ENCODE results near the gene ROR2.

ROR2 gene

DNA sequence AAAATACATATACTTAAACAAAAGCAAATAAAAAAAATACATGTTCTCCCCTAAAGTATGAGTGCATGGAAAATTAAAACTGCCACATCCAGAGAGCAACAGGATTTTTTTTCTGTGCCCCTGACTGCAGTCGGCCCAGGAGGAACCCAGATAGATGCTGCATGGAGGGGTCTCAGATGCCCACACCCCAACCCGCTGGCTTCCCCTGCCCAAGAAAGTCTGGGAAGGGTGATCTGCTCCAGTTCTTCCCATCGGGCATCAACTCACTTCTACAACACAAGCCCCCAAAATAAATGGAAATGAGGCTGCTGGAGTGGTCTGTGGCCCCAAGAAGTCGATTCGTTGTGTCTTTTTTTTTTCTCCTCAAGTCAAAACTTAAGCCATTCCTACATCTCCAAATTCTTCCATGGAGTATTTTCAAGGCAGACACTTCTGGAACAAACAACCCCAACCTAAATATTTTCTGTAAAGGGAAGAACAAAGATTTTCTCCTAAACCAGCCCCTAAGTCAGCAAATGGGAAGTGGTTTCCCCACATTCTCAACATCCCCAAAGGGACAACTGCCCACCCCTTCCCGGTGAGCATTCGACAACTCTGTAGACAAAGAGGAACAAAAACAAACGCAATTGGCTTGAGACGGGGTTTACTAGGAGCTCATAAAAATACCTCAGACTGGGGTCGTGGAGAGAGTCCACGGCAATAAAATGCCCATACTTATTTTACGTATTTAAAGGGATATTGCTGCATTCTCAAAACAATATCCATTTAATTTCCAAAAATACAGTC is 46.7 kb downstream of the ROR2 start:
- no peaks in the 10 kb centered on the region for H4K20me1 ChIP-seq (ENCODE audit: insufficient read depth, low read length)
- peaks cover 8% of the 10 kb centered on the region for H3K27me3 ChIP-seq (ENCODE audit: insufficient read depth, low read length, poor library complexity)
- peaks cover 19% of the 10 kb centered on the region for H3K4me1 ChIP-seq (ENCODE audit: insufficient read depth, low read length)
- H3K79me2 ChIP-seq (ENCODE audit: insufficient read depth, low read length): no peaks in the 10 kb centered on the region
- H3K9ac ChIP-seq (ENCODE audit: low read depth, low read length): no peak overlapping the region
- DNase-seq: no peak
- TF ChIP-seq EZH2 (IDR thresholded peaks at IDR 0.05; ENCODE audit: borderline replicate concordance, low read depth, low read length, severe bottlenecking): no peak
- TF ChIP-seq, protein P1, sequence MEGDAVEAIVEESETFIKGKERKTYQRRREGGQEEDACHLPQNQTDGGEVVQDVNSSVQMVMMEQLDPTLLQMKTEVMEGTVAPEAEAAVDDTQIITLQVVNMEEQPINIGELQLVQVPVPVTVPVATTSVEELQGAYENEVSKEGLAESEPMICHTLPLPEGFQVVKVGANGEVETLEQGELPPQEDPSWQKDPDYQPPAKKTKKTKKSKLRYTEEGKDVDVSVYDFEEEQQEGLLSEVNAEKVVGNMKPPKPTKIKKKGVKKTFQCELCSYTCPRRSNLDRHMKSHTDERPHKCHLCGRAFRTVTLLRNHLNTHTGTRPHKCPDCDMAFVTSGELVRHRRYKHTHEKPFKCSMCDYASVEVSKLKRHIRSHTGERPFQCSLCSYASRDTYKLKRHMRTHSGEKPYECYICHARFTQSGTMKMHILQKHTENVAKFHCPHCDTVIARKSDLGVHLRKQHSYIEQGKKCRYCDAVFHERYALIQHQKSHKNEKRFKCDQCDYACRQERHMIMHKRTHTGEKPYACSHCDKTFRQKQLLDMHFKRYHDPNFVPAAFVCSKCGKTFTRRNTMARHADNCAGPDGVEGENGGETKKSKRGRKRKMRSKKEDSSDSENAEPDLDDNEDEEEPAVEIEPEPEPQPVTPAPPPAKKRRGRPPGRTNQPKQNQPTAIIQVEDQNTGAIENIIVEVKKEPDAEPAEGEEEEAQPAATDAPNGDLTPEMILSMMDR (IDR thresholded peaks at IDR 0.05; ENCODE audit: borderline replicate concordance, extremely low read depth, low read length, poor library complexity, severe bottlenecking): no peak
- ATAC-seq (ENCODE audit: insufficient read depth, low read depth): no peak
- H3K27ac ChIP-seq (ENCODE audit: low read length): no peak overlapping the region
- H3K4me2 ChIP-seq (ENCODE audit: insufficient read depth, low read length): no peak overlapping the region
- H3K36me3 ChIP-seq (ENCODE audit: insufficient read depth, low read length): no peaks in the 10 kb centered on the region
- H3K9me3 ChIP-seq (ENCODE audit: insufficient read depth, low read length, severe bottlenecking): no peaks in the 10 kb centered on the region
- no peak overlapping the region for H3K4me3 ChIP-seq (ENCODE audit: low read depth in 1 of 2, low read length in 2 of 2)
- H2AFZ ChIP-seq (ENCODE audit: low read depth, low read length): no peak overlapping the region

DNA sequence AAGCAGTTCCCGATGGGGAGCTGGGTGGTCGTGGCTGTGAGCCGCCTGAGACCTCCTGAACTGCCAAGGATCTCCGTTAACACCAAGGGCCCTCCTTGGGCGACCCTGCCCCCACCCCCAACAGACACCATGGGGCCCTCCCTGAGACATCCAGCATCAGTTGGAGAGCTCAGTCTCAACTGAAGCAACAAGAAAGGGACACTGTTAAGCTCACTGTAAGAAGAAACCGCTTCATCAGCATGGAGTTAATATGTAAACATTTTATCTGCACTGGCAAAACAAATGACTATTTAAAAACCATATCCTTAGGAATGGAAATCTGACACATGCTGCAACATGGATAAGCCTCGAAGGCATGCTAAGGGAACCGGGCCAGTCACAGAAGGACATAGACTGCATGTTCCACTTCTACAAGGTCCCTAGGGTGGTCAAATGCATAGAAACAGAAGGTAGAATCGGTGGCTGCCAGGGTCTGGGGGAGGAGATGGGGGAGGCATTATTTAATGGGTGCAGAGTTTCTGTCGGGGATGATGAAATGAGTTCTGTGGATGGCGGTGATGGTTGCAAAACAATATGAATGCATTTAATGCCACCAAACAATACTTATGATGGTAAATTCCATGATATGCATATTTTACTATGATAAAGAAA is 47.4 kb downstream of the ROR2 start:
- H3K36me3 ChIP-seq (ENCODE audit: insufficient read depth, low read length): no peaks in the 10 kb centered on the region
- no peak overlapping the region for H3K9ac ChIP-seq (ENCODE audit: low read depth, low read length)
- TF ChIP-seq EZH2 (IDR thresholded peaks at IDR 0.05; ENCODE audit: borderline replicate concordance, low read depth, low read length, severe bottlenecking): no peak
- TF ChIP-seq, protein P1 (IDR thresholded peaks at IDR 0.05; ENCODE audit: borderline replicate concordance, extremely low read depth, low read length, poor library complexity, severe bottlenecking): no peak
- H3K9me3 ChIP-seq (ENCODE audit: insufficient read depth, low read length, severe bottlenecking): no peaks in the 10 kb centered on the region
- H4K20me1 ChIP-seq (ENCODE audit: insufficient read depth, low read length): no peaks in the 10 kb centered on the region
- no peak for DNase-seq
- H3K4me1 ChIP-seq (ENCODE audit: insufficient read depth, low read length): peaks cover 19% of the 10 kb centered on the region
- H3K27ac ChIP-seq (ENCODE audit: low read length): no peak overlapping the region
- H3K4me3 ChIP-seq (ENCODE audit: low read depth in 1 of 2, low read length in 2 of 2): no peak overlapping the region
- no peaks in the 10 kb centered on the region for H3K79me2 ChIP-seq (ENCODE audit: insufficient read depth, low read length)
- H3K27me3 ChIP-seq (ENCODE audit: insufficient read depth, low read length, poor library complexity): peaks cover 4% of the 10 kb centered on the region
- H2AFZ ChIP-seq (ENCODE audit: low read depth, low read length): no peak overlapping the region
- no peak overlapping the region for H3K4me2 ChIP-seq (ENCODE audit: insufficient read depth, low read length)
- no peak for ATAC-seq (ENCODE audit: insufficient read depth, low read depth)

DNA sequence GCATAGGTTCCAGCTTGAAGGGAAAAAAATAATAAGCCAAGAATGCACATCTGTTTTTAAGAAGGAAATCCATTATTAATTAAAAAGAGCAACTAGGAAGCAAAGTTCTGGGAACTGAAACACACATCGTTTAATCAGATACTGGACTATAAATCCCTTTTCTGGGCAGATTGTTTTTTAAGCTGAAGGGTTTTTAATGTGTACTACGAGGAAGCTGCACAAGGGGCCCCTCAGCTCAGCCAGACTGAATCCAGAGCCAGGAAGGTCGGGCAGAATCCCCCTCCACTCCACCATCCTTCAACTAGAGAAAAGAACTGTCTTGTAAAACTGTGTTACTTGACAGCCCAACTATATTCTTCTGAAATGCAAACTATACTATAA is 49.2 kb downstream of the ROR2 start:
- no peaks in the 10 kb centered on the region for H3K79me2 ChIP-seq (ENCODE audit: insufficient read depth, low read length)
- no peak overlapping the region for H3K4me2 ChIP-seq (ENCODE audit: insufficient read depth, low read length)
- no peaks in the 10 kb centered on the region for H4K20me1 ChIP-seq (ENCODE audit: insufficient read depth, low read length)
- H3K27me3 ChIP-seq (ENCODE audit: insufficient read depth, low read length, poor library complexity): no peaks in the 10 kb centered on the region
- H3K9me3 ChIP-seq (ENCODE audit: insufficient read depth, low read length, severe bottlenecking): no peaks in the 10 kb centered on the region
- no peak overlapping the region for H3K27ac ChIP-seq (ENCODE audit: low read length)
- no peak overlapping the region for H3K4me3 ChIP-seq (ENCODE audit: low read depth in 1 of 2, low read length in 2 of 2)
- no peak overlapping the region for H2AFZ ChIP-seq (ENCODE audit: low read depth, low read length)
- peaks cover 8% of the 10 kb centered on the region for H3K4me1 ChIP-seq (ENCODE audit: insufficient read depth, low read length)
- no peak for DNase-seq
- TF ChIP-seq, protein P1 (IDR thresholded peaks at IDR 0.05; ENCODE audit: borderline replicate concordance, extremely low read depth, low read length, poor library complexity, severe bottlenecking): no peak
- TF ChIP-seq EZH2 (IDR thresholded peaks at IDR 0.05; ENCODE audit: borderline replicate concordance, low read depth, low read length, severe bottlenecking): no peak
- ATAC-seq (ENCODE audit: insufficient read depth, low read depth): no peak
- no peak overlapping the region for H3K9ac ChIP-seq (ENCODE audit: low read depth, low read length)
- H3K36me3 ChIP-seq (ENCODE audit: insufficient read depth, low read length): no peaks in the 10 kb centered on the region
